IMR-90 (cell line): Measurements from ENCODE around the gene NFIA. TPM values are rescaled to one million over a fixed set of nuclear protein-coding genes. Genes with fewer than 3 reads are reported as not detected.

Experiments used
- ATAC-seq: fragments of 200-7000 bp; cut with Tn5 transposase; 2 replicates; pipeline ENCODE4 v1.9.1; 2020; ENCODE audit warnings: low read depth, mild to moderate bottlenecking, moderate library complexity
- BruUV-seq: library from RNA; stranded (reverse); fragments of 400-500 nt; replicated peaks from 2 replicates; lab custom pipeline; 2021; lab: Mats Ljungman, UMichigan
- CTCF ChIA-PET: fragments of 300-600 bp; formaldehyde crosslinking; extraction: SDS; loops from one replicate; lab custom pipeline; 2021; ENCODE audit warnings: antibody characterized with exemption; lab: Yijun Ruan, JAX
- POLR2A ChIA-PET: fragments of 300-600 bp; sonication (Branson Sonifier 250); formaldehyde crosslinking; loops from one replicate; lab custom pipeline; 2022; ENCODE audit warnings: antibody characterized with exemption; ENCODE audit not compliant: unreplicated experiment; lab: Charles Lee
- DNase-seq: peaks from one replicate; pipeline ENCODE4 v3.0.0; 2013
- H2AFZ ChIP-seq: replicated peaks from 2 replicates; pipeline ENCODE3; 2013; ENCODE audit warnings: low read length, mild to moderate bottlenecking; ENCODE audit not compliant: poor library complexity
- H2AK5ac ChIP-seq: 2 replicates; pipeline ENCODE4 v1.6.1; 2013; ENCODE audit warnings: low read depth, low read length, inconsistent platforms
- H2AK9ac ChIP-seq: replicated peaks from 2 replicates; pipeline ENCODE3; 2013; ENCODE audit warnings: mild to moderate bottlenecking, low read depth, low read length, moderate library complexity; ENCODE audit not compliant: poor library complexity
- H2BK120ac ChIP-seq: 2 replicates; pipeline ENCODE4 v1.6.1; 2013; ENCODE audit warnings: low read depth, low read length, inconsistent platforms
- H2BK15ac ChIP-seq: 3 replicates; pipeline ENCODE4 v1.6.1; 2013; ENCODE audit warnings: low read depth, low read length, inconsistent platforms
- H2BK20ac ChIP-seq: 2 replicates; pipeline ENCODE4 v1.6.1; 2013; ENCODE audit warnings: low read depth, mild to moderate bottlenecking, inconsistent platforms, low read length, moderate library complexity
- H2BK5ac ChIP-seq: 2 replicates; pipeline ENCODE4 v1.6.1; 2013; ENCODE audit warnings: mild to moderate bottlenecking, low read depth, low read length, inconsistent platforms; ENCODE audit not compliant: poor library complexity, severe bottlenecking
- H3K14ac ChIP-seq: replicated peaks from 2 replicates; pipeline ENCODE4 v1.6.1; 2013; ENCODE audit warnings: low read depth, low read length, inconsistent platforms
- H3K18ac ChIP-seq: 2 replicates; pipeline ENCODE4 v1.6.1; 2013; ENCODE audit warnings: low read depth, low read length, control low read depth
- H3K23ac ChIP-seq: 2 replicates; pipeline ENCODE4 v1.6.1; 2013; ENCODE audit warnings: low read depth, low read length, inconsistent platforms
- H3K27ac ChIP-seq: 2 replicates; pipeline ENCODE4 v1.5.1; 2013; ENCODE audit warnings: mild to moderate bottlenecking, control low read depth, low read length; ENCODE audit not compliant: insufficient read depth
- H3K27me3 ChIP-seq: 2 replicates; pipeline ENCODE4 v1.6.1; 2013; ENCODE audit warnings: low read length; ENCODE audit not compliant: control insufficient read depth, insufficient read depth
- H3K36me3 ChIP-seq: 2 replicates; pipeline ENCODE4 v1.6.1; 2013; ENCODE audit warnings: low read length, mixed read lengths; ENCODE audit not compliant: control insufficient read depth, insufficient read depth
- H3K4ac ChIP-seq: 2 replicates; pipeline ENCODE4 v1.6.1; 2013; ENCODE audit warnings: low read depth, low read length, inconsistent platforms
- H3K4me1 ChIP-seq: 2 replicates; pipeline ENCODE4 v1.6.1; 2013; ENCODE audit warnings: low read length, mixed read lengths; ENCODE audit not compliant: control insufficient read depth, insufficient read depth
- H3K4me2 ChIP-seq: 2 replicates; pipeline ENCODE4 v1.6.1; 2013; ENCODE audit warnings: low read depth, mild to moderate bottlenecking, control low read depth, low read length, moderate library complexity
- H3K4me3 ChIP-seq: 2 replicates; pipeline ENCODE4 v1.5.1; 2013; ENCODE audit warnings: low read depth, mild to moderate bottlenecking, control low read depth, low read length, moderate library complexity; ENCODE audit not compliant: insufficient read depth
- H3K56ac ChIP-seq: 2 replicates; pipeline ENCODE4 v1.6.1; 2013; ENCODE audit warnings: low read length, inconsistent platforms; ENCODE audit not compliant: insufficient read depth; ENCODE audit errors: extremely low read depth
- H3K79me1 ChIP-seq, 2 experiments: 2 replicates each; pipeline ENCODE4 v1.6.1; 2013; ENCODE audit warnings: low read length in 2 of 2, inconsistent platforms in 1 of 2, low read depth in 1 of 2
- H3K9ac ChIP-seq: 2 replicates; pipeline ENCODE4 v1.6.1; 2013; ENCODE audit warnings: low read depth, low read length, control low read depth
- H3K9me1 ChIP-seq: 2 replicates; pipeline ENCODE4 v1.6.1; 2013; ENCODE audit warnings: low read length, inconsistent platforms; ENCODE audit not compliant: insufficient read depth
- H3K9me3 ChIP-seq: 2 replicates; pipeline ENCODE4 v1.6.1; 2013; ENCODE audit warnings: low read length; ENCODE audit not compliant: control insufficient read depth, insufficient read depth
- H4K20me1 ChIP-seq: 2 replicates; pipeline ENCODE4 v1.6.1; 2013; ENCODE audit warnings: low read length, inconsistent platforms; ENCODE audit not compliant: insufficient read depth
- H4K5ac ChIP-seq: 2 replicates; pipeline ENCODE4 v1.6.1; 2013; ENCODE audit warnings: mild to moderate bottlenecking, low read depth, low read length, control low read depth
- H4K8ac ChIP-seq, 2 experiments: 2 replicates each; pipeline ENCODE4 v1.6.1; 2013; ENCODE audit warnings: low read depth in 2 of 2, low read length in 2 of 2, control low read depth in 1 of 2, inconsistent platforms in 1 of 2
- H4K91ac ChIP-seq: 2 replicates; pipeline ENCODE4 v1.6.1; 2013; ENCODE audit warnings: low read depth, low read length, inconsistent platforms; ENCODE audit not compliant: insufficient read depth
- BHLHE40 ChIP-seq: fragments of 150-350 bp; IDR thresholded peaks from 2 replicates; pipeline ENCODE4 v1.6.1; 2016; ENCODE audit warnings: mild to moderate bottlenecking, low read depth, low read length
- CEBPB ChIP-seq: IDR thresholded peaks from 2 replicates; pipeline ENCODE4 v1.6.1; 2012; ENCODE audit warnings: low read depth, low read length, improper control_type of control experiment
- CTCF ChIP-seq: conservative IDR thresholded peaks from 2 replicates; pipeline ENCODE4 v1.5.1; 2012; ENCODE audit warnings: mild to moderate bottlenecking, low read depth, low read length, improper control_type of control experiment
- FOS ChIP-seq: fragments of 150-350 bp; IDR thresholded peaks from 2 replicates; pipeline ENCODE4 v1.6.1; 2016; ENCODE audit warnings: low read depth, low read length
- MAFK ChIP-seq: IDR thresholded peaks from 2 replicates; pipeline ENCODE4 v1.6.1; 2012; ENCODE audit warnings: low read depth, low read length, improper control_type of control experiment
- MAZ ChIP-seq: IDR thresholded peaks from 2 replicates; pipeline ENCODE4 v1.6.1; 2012; ENCODE audit warnings: low read depth, mild to moderate bottlenecking, low read length, improper control_type of control experiment, moderate library complexity, borderline replicate concordance
- MXI1 ChIP-seq: IDR thresholded peaks from 2 replicates; pipeline ENCODE4 v1.6.1; 2012; ENCODE audit warnings: low read depth, mild to moderate bottlenecking, low read length, moderate library complexity, borderline replicate concordance
- NFE2L2 ChIP-seq: fragments of 150-350 bp; IDR thresholded peaks from 2 replicates; pipeline ENCODE4 v1.6.1; 2016; ENCODE audit warnings: low read depth, mild to moderate bottlenecking, low read length
- POLR2A ChIP-seq: IDR thresholded peaks from 2 replicates; pipeline ENCODE4 v1.6.1; 2012; ENCODE audit warnings: mild to moderate bottlenecking, low read depth, low read length
- RAD21 ChIP-seq: IDR thresholded peaks from 2 replicates; pipeline ENCODE4 v1.6.1; 2012; ENCODE audit warnings: low read length, improper control_type of control experiment
- RCOR1 ChIP-seq: IDR thresholded peaks from 2 replicates; pipeline ENCODE4 v1.6.1; 2012; ENCODE audit warnings: mild to moderate bottlenecking, low read length, improper control_type of control experiment; ENCODE audit not compliant: insufficient replicate concordance
- RFX5 ChIP-seq: IDR thresholded peaks from 2 replicates; pipeline ENCODE4 v1.8.0; 2012; ENCODE audit warnings: low read depth, mild to moderate bottlenecking, low read length, moderate library complexity
- USF2 ChIP-seq: fragments of 150-350 bp; IDR thresholded peaks from 2 replicates; pipeline ENCODE4 v1.6.1; 2017; ENCODE audit warnings: mild to moderate bottlenecking, antibody characterized with exemption, low read length, low read depth
- WGBS, 2 experiments: methylation state at CpG; one replicate each; pipeline versions ENCODE4 v1.1.5 to v1.1.7; 2013; ENCODE audit warnings: missing lambda C conversion rate in 2 of 2; ENCODE audit not compliant: insufficient read length in 1 of 2; ENCODE audit errors: extremely low coverage in 2 of 2; 5-methylcytosine and 5-hydroxymethylcytosine counted together
- dilution Hi-C: fragments of 300-500 bp; cut with HindIII; formaldehyde crosslinking; loops from one replicate; pipeline ENCODE4 v1.14.3; 2018; ENCODE audit warnings: low sequenced_read_pairs; ENCODE audit not compliant: unreplicated experiment
- in situ Hi-C: fragments of 300-500 bp; cut with MboI; formaldehyde crosslinking; loops from 3 replicates; pipeline ENCODE4 v1.14.3; 2019; ENCODE audit warnings: low sequenced_read_pairs, inconsistent platforms, mixed read lengths
- intact Hi-C: fragments of 100-400 bp; cut with micrococcal nuclease; formaldehyde crosslinking; loops from 2 replicates; pipeline ENCODE4 v1.10.0; 2022
- polyA plus RNA-seq, 3 experiments: library from polyadenylated mRNA; depleted of rRNA; stranded (reverse); fragments of >200 nt; gene quantifications; 2 replicates each; pipeline ENCODE4 v1.2.3, GENCODE V29; 2012; ENCODE audit warnings: low replicate concordance in 1 of 3
- total RNA-seq: library from RNA; depleted of rRNA; stranded (reverse); fragments of >200 nt; gene quantifications from 2 replicates; pipeline ENCODE4 v1.2.3, GENCODE V29; 2012
- TF ChIP-seq, protein P1 (sequence below): fragments of 150-350 bp; IDR thresholded peaks from 2 replicates; pipeline ENCODE4 v1.6.1; 2016; ENCODE audit warnings: low read depth, mild to moderate bottlenecking, low read length, moderate library complexity, borderline replicate concordance

The NFIA gene
- total and polyA plus RNA-seq, 2 of the 4 experiments (the other 2 are of a cell fraction) = 1.6 to 2.2 TPM

GRCh38 chr1:61420243-61420642 lies 337.9 kb downstream of the NFIA start:
- Histone ChIP-seq H4K5ac (no peak overlapping the region), H3K27me3 (no peaks in the 10 kb centered on the region), H2BK5ac (no peak overlapping the region), H3K9me1 (no peaks in the 10 kb centered on the region), H3K14ac (no peak overlapping the region), H3K18ac (no peak overlapping the region), H3K4me3 (no peak overlapping the region), H3K4ac (no peak overlapping the region), H2BK15ac (no peak overlapping the region), H2AFZ (no peak overlapping the region), H3K4me1 (no peaks in the 10 kb centered on the region), H3K36me3 (no peaks in the 10 kb centered on the region), H3K79me1 (no peaks in the 10 kb centered on the region), H2AK5ac (no peak overlapping the region), H2BK20ac (no peak overlapping the region), H4K91ac (no peak overlapping the region), H4K20me1 (no peaks in the 10 kb centered on the region), H3K56ac (no peak overlapping the region), H3K9ac (no peak overlapping the region), H4K8ac (no peak overlapping the region), H3K4me2 (no peak overlapping the region), H3K9me3 (no peaks in the 10 kb centered on the region), H2BK120ac (no peak overlapping the region), H2AK9ac (no peak overlapping the region), H3K23ac (no peak overlapping the region), H3K27ac (no peak overlapping the region)
- intact Hi-C loops = no loop called here
- CTCF ChIA-PET = no interaction called here
- POLR2A ChIA-PET = no interaction called here
- no CpG with 5 or more reads among the region's 3 CpGs for WGBS, 2 experiments
- no peak for DNase-seq
- in situ Hi-C loops = no loop called here
- ATAC-seq = no peak
- no TSS peak for BruUV-seq
- dilution Hi-C loops = no loop called here
- TF ChIP-seq, protein P1, sequence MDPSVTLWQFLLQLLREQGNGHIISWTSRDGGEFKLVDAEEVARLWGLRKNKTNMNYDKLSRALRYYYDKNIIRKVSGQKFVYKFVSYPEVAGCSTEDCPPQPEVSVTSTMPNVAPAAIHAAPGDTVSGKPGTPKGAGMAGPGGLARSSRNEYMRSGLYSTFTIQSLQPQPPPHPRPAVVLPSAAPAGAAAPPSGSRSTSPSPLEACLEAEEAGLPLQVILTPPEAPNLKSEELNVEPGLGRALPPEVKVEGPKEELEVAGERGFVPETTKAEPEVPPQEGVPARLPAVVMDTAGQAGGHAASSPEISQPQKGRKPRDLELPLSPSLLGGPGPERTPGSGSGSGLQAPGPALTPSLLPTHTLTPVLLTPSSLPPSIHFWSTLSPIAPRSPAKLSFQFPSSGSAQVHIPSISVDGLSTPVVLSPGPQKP = no peak
- no peak for TF ChIP-seq NFE2L2
- TF ChIP-seq MXI1 = no peak
- TF ChIP-seq RCOR1 = no peak
- TF ChIP-seq BHLHE40 = no peak
- TF ChIP-seq RFX5 = no peak
- no peak for TF ChIP-seq MAZ
- TF ChIP-seq RAD21 = no peak
- TF ChIP-seq CTCF = no peak
- TF ChIP-seq POLR2A = no peak
- no peak for TF ChIP-seq MAFK
- TF ChIP-seq CEBPB = no peak
- TF ChIP-seq USF2 = no peak
- no peak for TF ChIP-seq FOS
